Fibroblast of skin of back (primary cell): ENCODE data around the gene MYO16.

Source experiments
- DNase-seq: peaks from one replicate; pipeline ENCODE4 v3.0.0-alpha.2; 2013

MYO16 gene

DNA sequence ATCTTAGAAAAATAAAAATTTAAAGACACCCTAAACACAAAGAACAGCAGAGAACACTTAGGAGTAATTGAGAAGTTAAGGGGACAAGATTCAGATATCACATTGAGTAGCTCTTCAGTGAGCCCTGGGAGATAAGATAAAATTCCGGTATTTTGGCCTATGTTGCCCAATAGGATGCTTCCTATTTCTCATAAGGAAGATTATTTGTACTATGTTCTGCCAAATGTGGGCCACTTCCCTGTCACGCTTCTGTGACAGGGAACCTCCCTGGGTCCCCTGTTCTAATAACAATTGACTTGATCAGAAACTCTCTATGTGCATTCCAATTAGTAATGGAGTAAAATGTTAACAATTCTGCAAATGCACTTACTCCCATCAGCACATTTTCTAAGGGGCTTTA, 310.7 kb downstream of the MYO16 start:
- DNase-seq: no peak

DNA sequence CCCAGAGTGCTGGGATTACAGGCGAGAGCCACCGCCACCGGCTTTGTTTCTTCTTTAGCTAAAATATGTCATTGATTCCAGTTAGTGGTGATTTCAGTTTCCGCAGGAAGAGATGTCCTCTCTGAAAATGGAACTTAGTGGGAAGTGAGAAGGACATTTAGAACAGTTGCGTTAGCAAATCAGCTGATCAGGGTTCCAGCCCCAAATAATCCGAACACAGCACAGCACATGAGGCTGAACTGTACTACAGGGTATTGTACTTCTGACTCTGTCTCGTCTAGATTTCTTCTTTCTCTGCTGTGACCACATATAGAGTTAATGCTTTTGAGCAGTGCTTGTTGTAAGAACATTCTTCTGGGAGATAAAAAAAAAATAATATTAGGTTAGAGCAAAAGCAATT, 314.4 kb downstream of the MYO16 start:
- no peak for DNase-seq

DNA sequence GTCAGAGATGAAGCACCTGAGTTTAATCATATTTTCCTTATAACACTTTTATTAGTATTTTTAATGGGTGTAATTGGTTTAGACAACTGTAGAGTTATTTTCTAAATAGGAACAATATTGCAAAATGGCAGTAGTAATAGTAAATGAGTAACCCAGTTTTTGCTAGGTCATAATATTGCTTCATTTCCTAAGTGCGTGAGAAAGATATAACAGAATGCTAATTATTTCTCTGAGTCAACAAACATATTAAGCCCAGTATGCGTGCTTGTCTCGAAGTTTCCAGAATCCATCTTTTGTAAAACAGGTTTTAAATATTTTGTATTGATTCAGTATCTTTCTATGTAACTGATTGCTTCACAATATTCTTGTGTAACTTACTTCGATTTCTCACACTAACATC, 315.3 kb downstream of the MYO16 start:
- no peak for DNase-seq

DNA sequence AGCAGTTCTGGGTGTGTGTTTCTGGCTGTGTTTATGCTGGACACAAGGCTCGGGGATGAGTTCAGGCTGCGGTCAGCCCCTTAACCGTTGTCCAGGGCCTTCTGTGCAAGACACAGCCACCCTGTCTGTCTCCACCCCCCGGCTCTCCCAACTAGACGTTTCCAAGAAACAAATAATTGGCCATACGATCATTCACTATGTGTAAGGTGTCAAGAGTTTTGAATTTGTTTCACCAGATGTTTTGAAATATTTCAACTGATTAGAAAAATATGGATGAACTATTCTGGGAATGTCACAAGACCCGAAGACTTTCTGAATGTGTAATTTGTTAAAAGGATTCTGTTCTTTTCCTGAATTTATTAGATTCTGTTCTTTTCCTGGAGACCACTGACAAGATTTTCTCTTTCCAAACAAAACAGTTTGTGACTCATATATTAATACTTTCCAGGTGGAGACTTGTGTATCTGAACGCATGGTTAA, 318.2 kb downstream of the MYO16 start:
- DNase-seq: peak; percentile 30

DNA sequence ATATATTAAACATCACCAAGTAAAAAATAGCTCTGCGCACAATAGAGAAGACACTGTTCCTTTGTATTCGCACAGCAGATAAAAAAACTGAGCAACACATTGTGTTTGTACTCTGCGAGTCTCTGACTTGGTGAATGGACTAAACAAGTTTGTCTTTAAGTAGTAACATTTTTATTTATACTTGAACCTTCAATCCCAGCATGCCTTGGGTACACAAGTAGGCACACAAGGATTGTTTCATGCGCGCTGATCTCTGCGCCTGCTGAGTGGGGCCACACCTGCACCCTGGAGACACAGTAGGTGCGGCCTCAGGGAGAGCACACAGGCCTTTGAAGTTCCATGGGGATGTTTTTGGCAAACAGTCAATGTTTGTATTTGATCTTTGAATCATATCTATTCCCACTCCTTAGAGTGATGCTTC, 318.9 kb downstream of the MYO16 start:
- no peak for DNase-seq

DNA sequence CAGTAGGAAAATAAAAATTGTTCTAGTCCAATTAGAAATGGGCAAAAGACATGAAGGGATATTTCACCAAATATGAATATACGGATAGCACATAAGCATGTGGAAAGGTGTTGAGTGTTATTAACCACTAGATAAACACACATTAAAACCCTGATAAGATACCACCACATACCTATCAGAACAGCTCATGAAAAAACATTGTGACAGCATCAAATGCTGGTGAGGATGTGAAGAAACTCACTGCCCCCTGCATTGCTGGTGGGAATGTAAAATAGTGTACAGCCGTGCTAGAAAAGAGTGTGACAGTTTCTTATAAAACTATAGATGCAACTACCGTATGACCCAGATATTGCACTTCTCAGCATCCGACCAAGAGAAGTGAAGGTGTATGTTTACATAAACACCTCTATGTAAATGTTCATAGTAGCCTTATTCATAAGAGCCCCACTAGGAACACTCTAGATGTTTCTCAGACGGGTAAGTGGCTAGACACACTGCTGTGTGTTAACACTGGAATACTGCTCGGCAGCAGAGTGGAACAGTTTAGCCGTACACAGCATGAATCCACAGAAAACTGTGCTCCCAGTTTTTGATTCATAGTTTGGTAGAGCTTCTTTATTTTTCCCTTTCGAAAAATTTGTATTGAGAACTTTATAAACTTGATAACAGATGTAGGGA, 321.1 kb downstream of the MYO16 start:
- peak; percentile 46 for DNase-seq

DNA sequence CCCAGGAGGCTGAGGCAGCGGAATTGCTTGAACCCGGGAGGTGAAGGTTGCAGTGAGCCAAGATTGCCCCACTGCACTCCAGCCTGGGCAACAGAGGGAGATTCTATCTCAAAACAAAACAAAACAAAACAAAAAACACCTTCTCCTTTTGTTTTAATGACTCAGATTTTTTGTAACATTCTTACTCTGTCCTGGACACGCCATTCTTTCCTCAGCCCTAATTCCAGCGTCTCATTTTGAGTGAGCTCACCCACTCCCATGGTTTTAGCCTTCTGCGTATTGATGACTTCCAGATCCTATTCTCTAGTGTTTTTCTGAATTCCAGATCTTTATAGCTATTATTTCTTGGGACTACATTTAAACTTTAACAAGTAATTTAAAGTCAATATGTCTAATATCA, 326.3 kb downstream of the MYO16 start:
- DNase-seq: no peak

DNA sequence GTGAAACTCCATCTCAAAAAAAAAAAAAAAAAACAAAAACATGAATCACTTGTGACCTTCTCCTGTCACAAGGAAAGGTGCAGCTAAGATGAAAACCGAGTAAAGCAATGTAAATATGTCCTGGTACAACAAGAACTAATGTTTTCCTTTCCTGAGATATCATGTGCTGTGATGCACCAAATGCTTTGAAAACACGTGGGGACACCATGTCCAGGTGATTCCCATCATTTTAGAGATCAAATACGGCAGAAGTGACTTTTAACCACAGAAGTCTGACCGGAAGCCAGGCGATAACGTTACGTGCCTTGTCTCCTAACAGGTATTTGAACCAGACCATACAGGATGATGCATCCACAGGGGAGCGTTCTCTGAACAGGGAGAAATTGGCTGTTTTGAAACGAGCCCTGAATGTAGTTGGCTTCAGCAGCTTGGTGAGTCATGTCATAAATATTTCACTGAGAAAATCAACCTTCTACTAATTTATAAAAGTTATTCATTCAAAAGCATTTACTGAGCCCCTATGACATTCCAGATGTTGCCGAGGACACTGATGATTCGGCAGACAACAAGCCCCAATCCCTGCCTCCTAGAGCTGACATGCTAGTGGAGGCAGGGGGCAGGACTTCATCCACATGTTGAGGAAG, 328.1 kb downstream of the MYO16 start:
- DNase-seq: peak; percentile 89

DNA sequence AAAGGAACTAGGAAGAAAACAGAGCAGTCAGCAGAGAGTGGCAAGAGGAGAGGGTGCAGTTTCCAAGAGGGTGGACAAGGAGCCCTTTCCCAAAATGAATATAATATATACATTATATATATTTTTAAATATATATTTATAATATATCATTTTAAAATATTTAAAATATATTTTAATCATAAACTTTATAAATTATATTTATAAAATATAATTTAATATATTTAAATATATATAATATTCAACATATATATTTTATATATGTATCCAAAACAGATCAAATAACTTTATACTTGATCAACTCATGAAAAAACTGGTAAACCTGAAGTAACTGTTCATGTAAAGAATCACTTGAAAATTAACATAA, 328.6 kb downstream of the MYO16 start:
- DNase-seq: no peak

DNA sequence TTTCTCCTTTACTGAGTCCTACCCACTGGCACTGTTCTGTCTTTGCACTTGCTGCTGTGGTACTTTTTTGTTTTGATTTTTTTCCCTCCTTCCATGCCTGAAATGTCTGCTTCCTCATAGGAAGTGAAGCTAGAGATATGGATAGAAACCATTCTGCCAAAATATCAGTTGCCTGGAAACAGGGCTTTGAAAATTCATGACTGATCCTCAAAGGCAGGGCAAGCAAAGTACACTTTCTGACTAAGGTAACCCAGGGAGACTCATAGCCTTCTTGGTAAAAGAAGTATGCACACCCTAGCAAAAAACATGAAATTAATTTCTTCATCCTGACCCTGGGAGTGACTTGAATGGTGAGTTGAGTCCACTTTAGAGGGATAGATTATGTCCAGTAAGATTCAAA, 329.8 kb downstream of the MYO16 start:
- DNase-seq: no peak

DNA sequence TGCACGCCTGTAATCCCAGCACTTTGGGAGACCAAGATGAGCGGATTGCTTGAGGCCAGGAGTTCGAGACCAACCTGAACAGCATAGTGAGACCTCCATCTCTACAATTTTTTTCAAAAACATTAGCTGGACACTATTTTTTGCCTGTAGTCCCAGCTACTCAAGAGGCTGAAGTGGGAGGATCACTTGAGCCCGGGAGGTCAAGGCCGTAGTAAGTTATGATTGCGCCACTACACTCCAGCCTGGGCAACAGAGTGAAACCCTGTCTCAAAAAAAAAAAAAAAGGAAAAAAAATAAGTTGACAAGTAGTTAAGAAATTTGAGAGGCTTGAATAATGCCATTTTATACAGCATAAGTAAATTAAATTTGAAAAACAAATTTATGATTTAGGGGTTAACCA, 330.6 kb downstream of the MYO16 start:
- DNase-seq: no peak

DNA sequence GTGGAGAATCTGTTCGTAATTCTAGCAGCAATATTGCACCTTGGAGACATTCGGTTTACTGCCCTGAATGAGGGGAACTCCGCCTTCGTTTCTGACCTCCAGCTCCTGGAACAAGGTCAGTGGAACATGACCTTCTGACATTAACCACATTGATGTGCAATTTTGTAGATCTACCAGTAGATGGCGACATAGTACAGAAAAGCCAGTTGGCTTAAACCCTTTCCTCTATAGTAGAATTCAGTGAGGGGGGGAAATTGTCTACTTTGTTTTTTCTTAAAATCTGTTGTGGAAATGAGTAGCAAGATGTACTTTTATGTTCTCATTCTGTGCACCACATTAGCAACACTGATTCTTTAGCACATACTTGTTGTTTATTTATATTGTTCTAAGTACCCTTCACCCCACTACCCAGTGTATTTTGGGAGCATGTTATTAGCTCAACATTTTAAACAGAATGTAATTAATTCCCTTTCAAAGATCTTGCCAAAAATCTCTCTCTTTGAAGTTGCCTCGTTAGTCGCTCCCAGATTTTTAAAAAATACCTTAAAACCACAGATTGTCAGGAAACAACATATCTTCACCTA, 332.2 kb downstream of the MYO16 start:
- peak; percentile 61 for DNase-seq

DNA sequence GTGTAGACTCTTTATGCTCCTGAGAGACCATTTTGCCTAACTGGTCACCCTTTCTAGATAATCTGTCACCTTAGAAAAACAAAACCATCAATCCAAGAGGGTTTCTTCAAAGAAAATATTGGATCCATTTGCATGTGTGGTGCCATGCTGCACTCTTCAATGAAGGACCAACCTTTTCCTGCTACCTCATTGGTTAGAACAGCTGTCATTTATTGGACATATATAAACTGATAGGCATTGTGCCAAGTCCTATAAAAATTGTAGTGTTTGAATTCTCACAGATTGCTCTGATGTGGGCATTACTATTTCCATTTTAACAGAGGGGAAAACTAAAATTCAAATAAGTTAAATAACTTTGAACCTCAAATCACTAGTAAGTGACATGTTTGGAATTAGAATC, 333.2 kb downstream of the MYO16 start:
- DNase-seq: no peak

DNA sequence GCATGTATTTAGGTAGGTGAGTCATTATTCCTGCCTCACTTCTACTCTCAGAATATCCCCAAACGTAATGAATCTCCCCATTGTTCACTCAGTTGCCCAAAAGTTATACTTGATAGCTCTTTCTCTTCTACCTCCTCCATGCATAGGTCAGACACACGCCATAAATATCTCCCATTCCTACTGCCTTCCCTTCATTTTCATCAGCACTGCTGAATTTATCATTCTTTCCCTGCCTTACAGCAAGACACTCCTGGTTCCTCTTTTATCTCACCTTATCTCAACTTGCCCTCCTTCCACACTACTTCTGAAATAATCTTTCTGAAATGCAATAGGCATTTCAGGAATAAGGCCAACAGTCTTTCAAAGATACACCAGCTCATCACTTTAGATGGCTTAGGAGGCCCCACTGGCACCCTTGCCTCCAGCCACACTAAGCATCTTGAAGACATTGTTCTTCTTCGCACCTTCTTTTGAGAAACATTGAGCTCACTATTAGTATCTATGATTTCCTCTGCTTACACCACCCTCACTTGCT, 333.9 kb downstream of the MYO16 start:
- DNase-seq: no peak

DNA sequence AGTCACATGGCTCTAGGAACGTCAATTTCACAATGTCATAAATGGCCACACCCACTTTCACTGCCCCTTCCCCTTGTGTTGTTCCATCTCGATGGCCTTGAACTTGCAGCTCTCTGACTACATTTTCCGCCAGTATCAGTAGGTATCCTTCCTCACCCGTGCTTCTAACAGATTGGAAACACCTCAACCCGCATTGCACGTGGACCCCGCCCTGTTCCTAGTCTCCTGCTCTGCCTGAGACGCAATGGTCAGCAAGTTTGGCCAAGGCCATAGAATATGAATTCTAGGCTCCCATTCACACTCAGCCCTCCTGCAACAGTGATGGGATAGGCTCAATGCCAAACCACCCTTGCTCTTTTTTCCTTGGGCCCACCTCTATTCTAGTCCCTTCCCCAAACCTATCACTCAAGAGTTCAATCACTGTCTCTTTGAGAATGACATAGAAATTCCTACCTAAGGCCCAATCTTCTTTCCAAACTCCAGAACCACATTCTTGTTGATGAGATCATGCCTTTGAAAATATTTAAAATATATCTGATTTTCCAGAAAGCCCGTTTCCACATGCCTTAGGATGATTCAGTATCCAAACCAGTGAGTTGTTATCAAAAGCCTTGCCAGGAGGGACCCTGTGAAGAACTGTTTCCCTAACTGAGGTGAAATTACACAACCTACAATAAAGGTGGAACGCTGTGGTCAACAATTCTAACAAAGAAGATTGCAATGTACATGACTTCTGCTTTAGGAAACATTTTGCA, 334.6 kb downstream of the MYO16 start:
- peak; percentile 74 for DNase-seq

DNA sequence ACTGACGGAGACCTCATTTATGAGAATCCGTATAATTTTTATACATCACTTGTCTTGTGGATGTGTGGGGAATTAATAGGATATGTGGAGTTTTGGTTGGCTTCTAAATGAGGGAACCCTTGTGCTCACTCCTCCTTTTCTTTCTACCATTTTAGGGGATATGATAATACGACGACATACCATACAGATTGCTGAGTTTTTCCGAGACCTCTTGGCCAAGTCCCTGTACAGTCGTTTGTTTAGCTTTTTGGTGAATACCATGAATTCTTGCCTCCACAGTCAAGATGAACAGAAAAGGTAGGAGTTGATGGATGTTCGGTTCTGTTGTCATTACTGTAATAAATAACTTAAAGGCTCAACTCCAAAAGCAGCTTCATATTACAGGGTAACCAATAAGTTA, 335.2 kb downstream of the MYO16 start:
- peak; percentile 27 for DNase-seq

DNA sequence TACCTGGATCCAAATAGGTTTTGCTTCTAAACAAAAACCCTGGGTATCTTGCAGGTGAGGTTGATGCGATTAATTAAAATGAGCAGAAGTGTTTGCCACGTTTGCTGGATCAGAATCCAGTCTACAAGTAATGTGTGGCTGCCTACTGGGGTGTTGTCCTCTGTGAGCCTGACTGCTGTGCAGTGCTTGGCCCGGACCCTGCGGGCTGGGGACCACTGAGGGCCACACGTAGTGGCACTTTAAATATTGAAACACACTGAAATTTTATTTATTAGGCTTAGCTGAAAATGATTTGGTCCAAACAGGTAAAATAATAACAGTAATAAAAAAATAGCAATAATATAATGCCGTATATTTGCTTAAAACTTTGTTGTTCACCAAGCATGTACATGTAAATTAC, 338.0 kb downstream of the MYO16 start:
- no peak for DNase-seq

DNA sequence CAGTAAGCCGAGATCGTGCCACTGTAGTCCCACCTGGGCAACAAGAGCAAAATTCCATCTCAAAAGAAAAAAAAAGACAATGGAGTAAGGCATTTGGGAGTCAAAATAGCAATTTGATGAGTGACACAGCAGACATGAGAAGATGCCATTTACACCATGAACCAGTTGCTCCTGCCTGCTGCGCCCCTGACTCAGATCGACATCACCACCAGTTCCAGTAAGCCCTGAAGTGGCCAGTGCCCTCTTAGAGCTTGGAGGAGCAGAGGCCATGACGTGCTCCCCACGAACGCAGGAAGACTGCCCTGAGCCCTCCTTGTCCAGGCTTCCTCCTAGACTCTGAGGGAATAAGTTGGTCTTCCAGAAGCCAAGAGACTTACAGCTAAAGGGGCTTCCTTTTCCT, 339.2 kb downstream of the MYO16 start:
- DNase-seq: peak; percentile 32

DNA sequence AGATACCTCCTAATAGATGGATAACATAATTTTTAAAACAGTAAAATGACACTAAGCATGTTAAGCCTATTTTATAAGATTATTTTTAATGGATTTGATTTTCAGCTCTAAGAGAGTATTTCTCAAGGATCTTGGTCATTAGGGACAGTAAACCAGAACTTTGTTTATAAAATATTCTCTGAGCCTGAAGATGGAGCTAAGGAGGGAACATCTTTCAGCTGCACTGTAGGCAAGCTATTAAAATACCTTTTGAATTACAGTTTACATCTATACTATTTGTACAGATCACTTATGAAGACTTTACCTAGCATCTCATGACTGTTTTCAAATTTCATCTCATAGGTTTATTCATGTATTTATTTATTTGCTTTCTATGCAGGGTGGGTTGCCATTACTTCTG, 345.3 kb downstream of the MYO16 start:
- no peak for DNase-seq

DNA sequence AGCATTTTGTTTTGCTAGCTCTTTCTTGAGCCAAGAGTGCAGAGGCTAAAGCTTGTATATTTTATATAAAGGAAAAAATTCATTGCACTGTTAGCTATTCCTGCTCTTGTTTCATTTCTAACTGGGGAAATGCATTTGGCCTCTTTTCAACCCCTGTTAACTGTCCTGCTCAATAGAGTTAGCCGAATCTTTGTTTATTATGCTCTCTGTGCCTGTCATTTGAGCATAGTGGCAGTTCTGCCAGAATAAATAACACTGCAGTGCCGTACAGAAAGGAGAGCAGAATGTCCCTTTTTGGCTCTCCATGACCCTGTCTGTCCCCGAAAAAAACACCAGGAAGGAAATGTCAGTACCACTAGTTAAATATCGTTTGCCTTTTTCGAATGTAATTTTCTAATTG, 350.8 kb downstream of the MYO16 start:
- DNase-seq: no peak

DNA sequence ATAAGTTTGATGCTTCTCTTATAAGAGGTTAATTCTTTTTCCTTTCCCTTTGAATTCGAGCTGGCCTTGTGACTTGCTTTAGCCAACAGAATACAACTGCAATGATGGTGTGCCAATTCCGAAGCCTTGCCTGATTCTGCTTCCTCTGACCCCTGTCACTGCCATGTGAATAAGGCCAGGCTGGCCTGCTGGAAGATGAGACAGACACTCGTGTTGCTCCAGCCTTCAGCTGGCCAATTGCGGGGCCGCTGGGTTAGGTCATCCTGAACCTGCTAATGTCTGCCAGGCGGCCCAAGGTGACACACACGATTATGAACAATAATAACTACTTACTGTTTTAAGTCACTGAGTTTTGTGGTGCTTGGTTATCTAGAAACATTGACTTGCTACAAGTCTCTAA, 352.0 kb downstream of the MYO16 start:
- DNase-seq: no peak

DNA sequence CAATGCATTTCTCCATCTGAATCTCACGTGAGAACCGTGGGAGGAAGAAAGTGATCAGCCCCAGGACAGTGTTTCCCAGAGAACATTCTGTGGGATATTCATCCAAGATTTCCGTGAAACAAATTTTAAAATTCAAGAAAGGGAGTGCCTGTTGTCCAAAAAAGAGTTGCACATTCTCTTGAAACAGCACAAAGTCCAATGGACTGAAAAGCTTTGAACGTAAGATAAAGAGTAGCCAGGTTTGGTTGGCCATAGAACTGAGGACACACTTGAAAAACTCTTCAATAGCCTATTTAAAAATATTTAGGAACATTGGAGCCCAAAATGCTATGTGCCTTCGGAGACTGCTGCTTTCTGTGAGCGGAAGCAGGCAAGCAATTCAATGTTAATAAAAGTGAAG, 353.9 kb downstream of the MYO16 start:
- DNase-seq: no peak

DNA sequence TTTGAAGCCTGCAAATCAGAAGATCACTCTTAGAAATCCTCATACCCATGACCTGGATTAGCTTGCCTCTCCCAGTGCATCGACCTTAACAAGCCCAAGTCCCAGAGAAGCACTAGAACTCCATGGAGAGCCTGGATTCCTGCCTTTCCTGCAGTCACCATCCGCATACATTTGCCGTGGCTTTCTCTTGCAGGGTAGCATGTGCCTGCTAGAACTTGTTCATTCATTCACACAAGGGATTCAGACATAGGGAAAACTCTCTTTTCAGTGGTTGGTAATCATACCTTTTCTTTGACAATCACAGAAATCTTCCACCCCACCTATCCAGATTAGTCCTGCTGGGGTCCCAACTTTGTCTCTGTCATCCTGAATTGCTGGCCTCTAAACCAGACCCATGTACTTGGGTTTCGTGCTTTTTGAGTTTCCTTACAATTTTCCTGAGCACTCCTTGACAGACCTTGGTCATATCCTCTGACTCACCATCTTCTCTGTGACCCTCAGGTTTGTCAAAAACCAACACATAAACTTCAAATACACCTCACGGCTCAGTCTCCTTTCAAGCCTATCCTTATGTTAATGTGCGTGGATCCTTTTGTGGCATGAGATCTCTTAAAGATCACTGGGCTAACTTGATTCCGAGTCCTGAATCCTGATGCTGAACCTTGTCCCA, 355.0 kb downstream of the MYO16 start:
- DNase-seq: no peak
